ENCODE data around the gene VWA8. TPM values are rescaled to one million over a fixed set of nuclear protein-coding genes. Genes with fewer than 3 reads are reported as not detected.

The VWA8 gene
- total and polyA plus RNA-seq, 2 of the 8 experiments (the other 6 are each of a cell fraction or from before 2014, with no cell fraction given), result 5.9 to 19.6 TPM

GRCh38 chr13:41859565-41859964 lies 101.3 kb downstream of the VWA8 start:
- WGBS, 2 experiments (ENCODE audit: extremely low coverage in 1 of 2, insufficient coverage in 1 of 2, insufficient read length in 1 of 2, insufficient replicate concordance in 2 of 2, low coverage in 1 of 2, low lambda C conversion rate in 2 of 2, missing lambda C conversion rate in 1 of 2), result 96% methylated on average over 1 of the region's 1 CpG; no CpG with 5 or more reads in 1 of the 2 experiments
- TF ChIP-seq KDM1A (IDR thresholded peaks at IDR 0.05; ENCODE audit: borderline replicate concordance, low read length) (no peak), EGR1 (IDR thresholded peaks at IDR 0.05; ENCODE audit: borderline replicate concordance, low read depth, low read length) (no peak), SP4 (IDR thresholded peaks at IDR 0.05; ENCODE audit: low read length) (no peak), CHD1 (IDR thresholded peaks at IDR 0.05; ENCODE audit: low read depth, low read length) (no peak), ATF3 (IDR thresholded peaks at IDR 0.05; ENCODE audit: insufficient read depth, low read depth, low read length) (no peak), YY1 (IDR thresholded peaks at IDR 0.05; ENCODE audit: low read depth, low read length) (no peak), TAF7 (optimal IDR thresholded peaks at IDR 0.05; ENCODE audit: borderline replicate concordance, low read depth, low read length) (no peak), RAD21 (IDR thresholded peaks at IDR 0.05 in 1 of 2, conservative IDR thresholded peaks at IDR 0.05 in 1 of 2; ENCODE audit: low read depth in 2 of 2, low read length in 2 of 2) (no peak), EP300 (IDR thresholded peaks at IDR 0.05; ENCODE audit: borderline replicate concordance in 1 of 2, low read depth in 2 of 2, low read length in 2 of 2) (no peak), JUN (IDR thresholded peaks at IDR 0.05; ENCODE audit: low read depth, low read length) (no peak), ASH2L (IDR thresholded peaks at IDR 0.05; ENCODE audit: low read length) (no peak), SRF (IDR thresholded peaks at IDR 0.05; ENCODE audit: low read depth, low read length) (no peak)

More at GRCh38 chr13:41859565-41859964, 101.3 kb downstream of the VWA8 start:
- no peaks in the 10 kb centered on the region for H3K23me2 ChIP-seq (ENCODE audit: low read depth, low read length)
- H3K23ac ChIP-seq (ENCODE audit: insufficient read length), result no peak overlapping the region
- no peak overlapping the region for H2AK5ac ChIP-seq (ENCODE audit: low read depth, low read length)
- H3K18ac ChIP-seq (ENCODE audit: extremely low read depth, low read length), result no peak overlapping the region
- no peak overlapping the region for H2AFZ ChIP-seq (ENCODE audit: low read length)
- no peaks in the 10 kb centered on the region for H3K27me3 ChIP-seq (replicated peaks in 1 of 4; ENCODE audit: control insufficient read depth in 3 of 4, extremely low read depth in 1 of 4, insufficient read depth in 3 of 4, low read length in 3 of 4)
- DNase-seq (ENCODE audit: low read depth in 1 of 2, low spot score in 2 of 2), result no peak
- ChIA-PET POLR2A (ENCODE audit: partially characterized antibody) (no interaction called here), CTCF (ENCODE audit: partially characterized antibody) (no interaction called here)
- H4K20me1 ChIP-seq (replicated peaks in 1 of 2; ENCODE audit: control insufficient read depth in 1 of 2, insufficient read depth in 2 of 2, low read length in 2 of 2), result no peaks in the 10 kb centered on the region
- H3K79me1 ChIP-seq (ENCODE audit: low read depth, low read length), result no peaks in the 10 kb centered on the region
- H2BK5ac ChIP-seq (ENCODE audit: low read depth, low read length), result no peak overlapping the region
- no peak overlapping the region for H3K4me3 ChIP-seq (ENCODE audit: extremely low read depth in 1 of 4, insufficient read depth in 2 of 4, low read depth in 3 of 4, low read length in 4 of 4)
- no peak overlapping the region for H2BK20ac ChIP-seq (ENCODE audit: low read length)
- no peak overlapping the region for H3K14ac ChIP-seq (ENCODE audit: insufficient read length)
- no peak overlapping the region for H4K8ac ChIP-seq (ENCODE audit: extremely low read depth, insufficient read depth, low read length)
- no peaks in the 10 kb centered on the region for H3K4me1 ChIP-seq (replicated peaks in 1 of 4; ENCODE audit: control insufficient read depth in 3 of 4, insufficient read depth in 4 of 4, low read length in 3 of 4)
- no peak overlapping the region for H2BK120ac ChIP-seq (replicated peaks; ENCODE audit: low read depth, low read length)
- no peak overlapping the region for H2BK12ac ChIP-seq (ENCODE audit: low read depth, low read length)
- no peaks in the 10 kb centered on the region for H3K79me2 ChIP-seq (ENCODE audit: control insufficient read depth in 1 of 2, insufficient read depth in 2 of 2, low read length in 2 of 2)
- H2BK15ac ChIP-seq (ENCODE audit: low read length), result no peak overlapping the region
- H3K9ac ChIP-seq (replicated peaks in 1 of 4; ENCODE audit: extremely low read depth in 1 of 4, low read depth in 3 of 4, low read length in 3 of 4), result no peak overlapping the region
- no peak for FAIRE-seq
- H3K56ac ChIP-seq (replicated peaks; ENCODE audit: insufficient read length, low read depth, low read length), result no peak overlapping the region
- H3K27ac ChIP-seq (ENCODE audit: low read depth, low read length), result no peak overlapping the region
- H4K91ac ChIP-seq (replicated peaks; ENCODE audit: insufficient read length, low read length), result no peak overlapping the region
- no peaks in the 10 kb centered on the region; a peak in 2 of 8 replicates for H3K36me3 ChIP-seq (ENCODE audit: control insufficient read depth in 2 of 4, insufficient read depth in 4 of 4, low read length in 3 of 4)
- H3K4ac ChIP-seq (replicated peaks; ENCODE audit: insufficient read length, low read depth, low read length), result no peak overlapping the region
- H3K4me2 ChIP-seq (ENCODE audit: insufficient read depth in 1 of 2, low read depth in 2 of 2, low read length in 2 of 2), result no peak overlapping the region
- no peaks in the 10 kb centered on the region for H3K9me3 ChIP-seq (ENCODE audit: insufficient read depth in 2 of 2, low read depth in 1 of 2, low read length in 1 of 2)
- no peak overlapping the region for H4K5ac ChIP-seq (ENCODE audit: insufficient read length, low read depth, low read length)
